CD4-positive, alpha-beta T cell treated with Interleukin-15 for 4 hours (primary cell): Measurements from ENCODE around the gene GNAT1.
"Not testable (repeated sequence)": the region's sequence is repeated elsewhere in the genome, so short reads cannot be mapped to it uniquely, and the experiment has no call there.

Source experiments
- DNase-seq: peaks from one replicate; pipeline ENCODE4 v3.0.0-alpha.2; 2020; ENCODE audit warnings: low spot score

Gene GNAT1

DNA sequence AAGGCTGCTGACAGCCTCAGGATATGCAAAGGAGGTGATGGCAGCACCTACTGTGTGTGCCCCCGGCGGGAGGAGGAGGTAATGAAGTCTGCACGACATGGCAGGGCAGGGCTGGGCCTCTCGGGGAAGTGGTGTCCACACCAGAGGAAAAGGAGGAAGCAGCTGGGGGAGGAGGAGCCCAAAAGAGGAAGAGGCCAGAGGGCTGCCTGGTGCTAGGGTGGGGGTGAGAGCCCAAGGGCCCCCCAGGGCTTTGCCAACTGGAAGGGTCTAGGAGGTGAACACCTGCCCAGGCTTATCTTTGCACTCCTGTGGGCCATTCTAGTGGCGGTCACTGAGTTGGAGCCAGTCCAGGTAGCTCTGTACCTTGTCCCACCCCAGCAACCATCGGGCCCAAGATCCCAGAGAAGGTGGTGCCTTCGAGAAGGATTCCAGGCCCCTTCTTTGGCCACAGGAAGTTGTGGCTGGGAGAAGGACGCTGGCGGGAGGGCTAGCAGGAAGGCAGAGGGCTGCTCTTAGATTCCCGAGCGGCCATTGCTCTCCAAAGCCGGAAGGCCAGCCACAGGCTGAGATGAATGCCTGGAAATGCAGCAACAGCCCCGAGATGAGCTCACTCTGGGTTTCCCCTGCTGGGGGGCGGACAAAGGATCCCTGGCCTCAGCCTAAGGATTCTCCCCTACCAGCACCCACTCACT, 51.6 kb downstream of the GNAT1 start:
- DNase-seq: peak; percentile 34

GRCh38 chr3:50243543-50243895, 52.1 kb downstream of the GNAT1 start:
- DNase-seq: no peak

GRCh38 chr3:50244813-50245212, 53.4 kb downstream of the GNAT1 start:
- DNase-seq: not testable (repeated sequence)

DNA sequence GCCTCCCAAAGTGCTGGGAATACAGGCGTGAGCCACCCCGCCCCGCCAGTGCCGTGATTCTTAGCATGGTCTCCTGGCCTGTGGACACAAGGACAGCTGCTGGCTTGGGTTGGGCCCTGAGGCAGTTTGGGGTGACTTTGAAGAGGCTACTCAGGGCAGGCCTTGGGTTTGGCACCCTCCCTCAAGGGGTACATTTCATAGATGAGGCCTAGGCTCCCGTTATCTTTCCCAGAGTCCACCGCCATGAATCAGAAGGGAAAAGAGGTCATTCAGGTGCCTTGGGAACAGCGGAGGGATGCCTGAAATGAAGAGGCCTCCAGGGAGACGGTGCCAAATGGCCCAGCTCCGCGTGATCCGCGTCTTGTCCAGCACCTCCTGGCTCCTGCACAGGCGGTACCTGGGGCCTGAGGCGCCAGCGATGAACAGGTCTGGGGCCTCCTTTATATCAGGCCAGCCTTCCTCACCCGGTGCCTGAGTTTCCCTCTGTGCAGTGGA, 53.9 kb downstream of the GNAT1 start:
- no peak for DNase-seq

DNA sequence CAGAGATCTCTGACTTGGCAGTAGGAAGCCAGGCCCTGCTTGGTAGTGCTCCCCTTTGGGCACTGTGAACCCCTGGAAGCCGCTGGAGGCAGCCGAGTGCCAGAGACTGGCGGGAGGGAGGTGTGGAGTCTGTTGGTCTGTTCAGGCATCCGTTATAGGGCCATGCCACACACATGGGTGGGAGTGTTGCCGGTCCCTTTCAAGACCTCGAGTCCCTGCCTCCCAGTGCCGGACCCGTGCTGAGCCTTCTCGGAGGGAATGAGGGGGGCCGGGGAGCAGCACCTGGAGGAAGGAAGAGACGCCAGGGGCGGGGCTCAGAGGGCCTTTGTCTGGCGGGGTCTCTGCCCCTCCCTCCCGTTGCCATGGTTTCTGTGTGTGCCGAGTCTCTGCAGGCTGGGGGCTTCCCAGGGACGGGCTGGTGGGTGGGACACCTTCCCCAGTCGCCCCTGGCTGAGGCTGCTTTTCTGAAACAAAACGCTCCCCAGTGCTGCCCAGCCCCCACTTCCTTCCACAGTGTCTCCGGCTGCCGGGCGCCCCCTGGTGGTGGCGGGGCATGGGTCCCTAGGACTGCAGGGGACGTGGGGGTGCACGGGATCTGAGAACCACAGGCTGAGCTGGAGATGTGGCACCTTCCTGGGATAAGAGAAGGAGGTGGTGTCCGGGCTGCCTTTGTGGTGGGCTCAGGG, 54.6 kb downstream of the GNAT1 start:
- peak; percentile 94 for DNase-seq

- DNase-seq: peak; percentile 91
Observed at GRCh38 chr3:50246517-50246954, 55.1 kb downstream of the GNAT1 start.
